Lung microvascular endothelial cell (primary cell): ENCODE measurements around the gene C4orf54. TPM values are rescaled to one million over a fixed set of nuclear protein-coding genes. Genes with fewer than 3 reads are reported as not detected.

Source experiments
- DNase-seq, 2 donors: peaks; one replicate each; pipeline versions ENCODE4 v3.0.0 to v3.0.0-alpha.2; 2010; ENCODE audit warnings: low read depth in 2 of 2
- total RNA-seq: library from RNA; depleted of rRNA; stranded (reverse); fragments of >200 nt; gene quantifications from 2 replicates; pipeline ENCODE4 v1.2.1, GENCODE V29; 2014

The C4orf54 gene
- total RNA-seq, 1 donor from 2014 or later, result not detected

GRCh38 chr4:99624141-99624719 lies 33.4 kb downstream of the C4orf54 start:
- DNase-seq, result no peak

GRCh38 chr4:99622341-99622740 lies 35.3 kb downstream of the C4orf54 start:
- DNase-seq, result no peak

GRCh38 chr4:99617374-99617773 lies 40.3 kb downstream of the C4orf54 start:
- DNase-seq, result no peak

- no peak for DNase-seq
Measured at GRCh38 chr4:99615170-99615820, 42.3 kb downstream of the C4orf54 start.

- DNase-seq, result no peak
Measured at GRCh38 chr4:99614491-99614890, 43.1 kb downstream of the C4orf54 start.

GRCh38 chr4:99612704-99613103 lies 44.9 kb downstream of the C4orf54 start:
- no peak for DNase-seq

- no peak for DNase-seq
Measured at GRCh38 chr4:99612281-99612680, 45.3 kb downstream of the C4orf54 start.

GRCh38 chr4:99610605-99611175 lies 46.9 kb downstream of the C4orf54 start:
- DNase-seq, result no peak

- DNase-seq, result no peak
Measured at GRCh38 chr4:99608417-99608816, 49.2 kb downstream of the C4orf54 start.

Other genes starting within 250 kb of the C4orf54 start
- gene ADH7, start 222.5 kb downstream of the C4orf54 start, total RNA-seq, result not detected in 2 replicates
- gene C4orf17, start 146.8 kb downstream of the C4orf54 start, total RNA-seq, result not detected in 2 replicates
- 4.8 and 5.0 TPM in 2 replicates for gene TRMT10A, start 93.8 kb downstream of the C4orf54 start, total RNA-seq
- not detected in 2 replicates for gene MTTP, start 83.0 kb downstream of the C4orf54 start, total RNA-seq
- not detected in 2 replicates for gene DAPP1, start 159.0 kb upstream of the C4orf54 start, total RNA-seq
- gene LAMTOR3, start 236.6 kb upstream of the C4orf54 start, total RNA-seq, result 13.7 and 19.2 TPM in 2 replicates